ENCODE measurements around the gene NMD3. TPM values are rescaled to one million over a fixed set of nuclear protein-coding genes. Genes with fewer than 3 reads are reported as not detected.
A peak's percentile ranks its signal among the peaks of the same experiment; 100 is the strongest.

Gene NMD3
- polyA plus RNA-seq, 1 of the 3 experiments (the other 2 are of a cell fraction), result 15.1 TPM

- peaks cover 7 to 18% of the 10 kb centered on the region in 2 experiments for H3K36me3 ChIP-seq (replicated peaks in 1 of 2; ENCODE audit: control insufficient read depth in 1 of 2, insufficient read depth in 2 of 2, low read length in 1 of 2)
- CTCF ChIA-PET, result no interaction called here
Measured at GRCh38 chr3:161219495-161219894, 1.6 kb upstream of the NMD3 start.

More at GRCh38 chr3:161219495-161219894, 1.6 kb upstream of the NMD3 start:
- Histone ChIP-seq H3K27ac (ENCODE audit: low read depth in 2 of 2, low read length in 1 of 2) (no peak overlapping the region), H3K79me2 (ENCODE audit: insufficient read depth) (peaks cover 34% of the 10 kb centered on the region), H2AFZ (ENCODE audit: low read depth) (0 out of 2 replicates have a peak overlapping the region, but pooled peaks have one; percentile 96), H3K9ac (no peak overlapping the region), H3K4me2 (no peak overlapping the region), H3K9me2 (no peaks in the 10 kb centered on the region), H3K9me3 (no peaks in the 10 kb centered on the region), H3K4me3 (ENCODE audit: low read depth in 2 of 2, low read length in 1 of 2) (no peak overlapping the region), H4K20me1 (ENCODE audit: insufficient read depth) (peaks cover 12% of the 10 kb centered on the region), H3K4me1 (ENCODE audit: control insufficient read depth in 1 of 2, insufficient read depth in 2 of 2, low read depth in 1 of 2, low read length in 1 of 2) (peaks cover 5 to 11% of the 10 kb centered on the region in 2 experiments; a peak in 2 of 4 replicates), H3F3A (replicated peaks; ENCODE audit: insufficient read depth) (peaks cover 3% of the 10 kb centered on the region), H3K27me3 (ENCODE audit: insufficient read depth) (peaks cover 7% of the 10 kb centered on the region; the same call in 1 of the 2 replicates)
- 92% methylated on average over 4 of the region's 4 CpGs for WGBS (ENCODE audit: low lambda C conversion rate)
- no peak for TF ChIP-seq RXRA (IDR thresholded peaks at IDR 0.05; ENCODE audit: borderline replicate concordance, low read depth)
- TF ChIP-seq, protein P1, sequence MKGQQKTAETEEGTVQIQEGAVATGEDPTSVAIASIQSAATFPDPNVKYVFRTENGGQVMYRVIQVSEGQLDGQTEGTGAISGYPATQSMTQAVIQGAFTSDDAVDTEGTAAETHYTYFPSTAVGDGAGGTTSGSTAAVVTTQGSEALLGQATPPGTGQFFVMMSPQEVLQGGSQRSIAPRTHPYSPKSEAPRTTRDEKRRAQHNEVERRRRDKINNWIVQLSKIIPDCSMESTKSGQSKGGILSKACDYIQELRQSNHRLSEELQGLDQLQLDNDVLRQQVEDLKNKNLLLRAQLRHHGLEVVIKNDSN (IDR thresholded peaks at IDR 0.05; ENCODE audit: borderline replicate concordance, low read depth), result no peak
- TF ChIP-seq MXI1 (IDR thresholded peaks at IDR 0.05; ENCODE audit: low read depth, low read length), result no peak
- TF ChIP-seq POLR2AphosphoS5 (IDR thresholded peaks at IDR 0.05; ENCODE audit: low read depth, low read length), result no peak
- TF ChIP-seq MAX (IDR thresholded peaks at IDR 0.05; ENCODE audit: low read depth), result no peak
- no peak for TF ChIP-seq TEAD4 (IDR thresholded peaks at IDR 0.05; ENCODE audit: borderline replicate concordance, insufficient read depth)
- TF ChIP-seq, protein P2, sequence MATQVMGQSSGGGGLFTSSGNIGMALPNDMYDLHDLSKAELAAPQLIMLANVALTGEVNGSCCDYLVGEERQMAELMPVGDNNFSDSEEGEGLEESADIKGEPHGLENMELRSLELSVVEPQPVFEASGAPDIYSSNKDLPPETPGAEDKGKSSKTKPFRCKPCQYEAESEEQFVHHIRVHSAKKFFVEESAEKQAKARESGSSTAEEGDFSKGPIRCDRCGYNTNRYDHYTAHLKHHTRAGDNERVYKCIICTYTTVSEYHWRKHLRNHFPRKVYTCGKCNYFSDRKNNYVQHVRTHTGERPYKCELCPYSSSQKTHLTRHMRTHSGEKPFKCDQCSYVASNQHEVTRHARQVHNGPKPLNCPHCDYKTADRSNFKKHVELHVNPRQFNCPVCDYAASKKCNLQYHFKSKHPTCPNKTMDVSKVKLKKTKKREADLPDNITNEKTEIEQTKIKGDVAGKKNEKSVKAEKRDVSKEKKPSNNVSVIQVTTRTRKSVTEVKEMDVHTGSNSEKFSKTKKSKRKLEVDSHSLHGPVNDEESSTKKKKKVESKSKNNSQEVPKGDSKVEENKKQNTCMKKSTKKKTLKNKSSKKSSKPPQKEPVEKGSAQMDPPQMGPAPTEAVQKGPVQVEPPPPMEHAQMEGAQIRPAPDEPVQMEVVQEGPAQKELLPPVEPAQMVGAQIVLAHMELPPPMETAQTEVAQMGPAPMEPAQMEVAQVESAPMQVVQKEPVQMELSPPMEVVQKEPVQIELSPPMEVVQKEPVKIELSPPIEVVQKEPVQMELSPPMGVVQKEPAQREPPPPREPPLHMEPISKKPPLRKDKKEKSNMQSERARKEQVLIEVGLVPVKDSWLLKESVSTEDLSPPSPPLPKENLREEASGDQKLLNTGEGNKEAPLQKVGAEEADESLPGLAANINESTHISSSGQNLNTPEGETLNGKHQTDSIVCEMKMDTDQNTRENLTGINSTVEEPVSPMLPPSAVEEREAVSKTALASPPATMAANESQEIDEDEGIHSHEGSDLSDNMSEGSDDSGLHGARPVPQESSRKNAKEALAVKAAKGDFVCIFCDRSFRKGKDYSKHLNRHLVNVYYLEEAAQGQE (IDR thresholded peaks at IDR 0.05; ENCODE audit: low read depth, low read length), result no peak
- TF ChIP-seq JUND (IDR thresholded peaks at IDR 0.05), result no peak
- no peak for TF ChIP-seq EP300 (IDR thresholded peaks at IDR 0.05; ENCODE audit: borderline replicate concordance in 1 of 2, low read depth in 1 of 2, low read length in 1 of 2)
- TF ChIP-seq SIN3A (IDR thresholded peaks at IDR 0.05; ENCODE audit: borderline replicate concordance, low read depth, low read length), result no peak
- no peak for TF ChIP-seq GATA2 (CRISPR knock-in tag; IDR thresholded peaks at IDR 0.05)
- no peak for TF ChIP-seq RFX5 (IDR thresholded peaks at IDR 0.05; ENCODE audit: low read length)
- no peak for TF ChIP-seq CHD2 (IDR thresholded peaks at IDR 0.05; ENCODE audit: low read length, partially characterized antibody)
- TF ChIP-seq RCOR1 (IDR thresholded peaks at IDR 0.05; ENCODE audit: low read length), result no peak
- TF ChIP-seq EZH2phosphoT487 (IDR thresholded peaks at IDR 0.05; ENCODE audit: borderline replicate concordance, low read depth), result no peak
- POLR2A ChIA-PET, result no interaction called here
- no peak for DNase-seq

Measured in SK-N-SH (cell line).